GM18526 (cell line): ENCODE results near the gene ZSWIM6.

Source experiments
- POLR2A ChIP-seq: IDR thresholded peaks from 3 replicates; pipeline ENCODE4 v1.6.1; 2011; ENCODE audit not compliant: insufficient read length; ENCODE audit errors: extremely low read depth

ZSWIM6 gene

DNA sequence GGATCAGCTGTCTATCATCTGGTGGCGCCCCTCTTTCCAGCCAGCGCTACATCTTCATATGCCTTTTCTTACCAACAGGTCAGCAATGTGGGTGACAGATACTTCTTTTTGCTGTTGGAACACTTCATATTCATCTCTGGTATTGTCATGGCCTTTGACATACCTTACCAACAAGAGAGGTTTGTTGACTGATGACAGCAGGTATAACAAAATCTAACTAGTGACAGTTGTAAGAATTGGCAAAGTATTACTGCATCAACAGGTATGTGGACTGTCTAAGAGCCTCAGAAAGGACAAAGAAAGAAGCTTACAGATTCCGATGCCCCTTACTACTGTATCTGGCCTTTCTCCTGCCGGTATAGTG, 29.9 kb upstream of the ZSWIM6 start:
- TF ChIP-seq POLR2A, result no peak

GRCh38 chr5:61303346-61303745, 28.7 kb upstream of the ZSWIM6 start:
- TF ChIP-seq POLR2A, result no peak

- no peak for TF ChIP-seq POLR2A
These were observed 27.3 kb upstream of the ZSWIM6 start for GRCh38 chr5:61304590-61305381.

DNA sequence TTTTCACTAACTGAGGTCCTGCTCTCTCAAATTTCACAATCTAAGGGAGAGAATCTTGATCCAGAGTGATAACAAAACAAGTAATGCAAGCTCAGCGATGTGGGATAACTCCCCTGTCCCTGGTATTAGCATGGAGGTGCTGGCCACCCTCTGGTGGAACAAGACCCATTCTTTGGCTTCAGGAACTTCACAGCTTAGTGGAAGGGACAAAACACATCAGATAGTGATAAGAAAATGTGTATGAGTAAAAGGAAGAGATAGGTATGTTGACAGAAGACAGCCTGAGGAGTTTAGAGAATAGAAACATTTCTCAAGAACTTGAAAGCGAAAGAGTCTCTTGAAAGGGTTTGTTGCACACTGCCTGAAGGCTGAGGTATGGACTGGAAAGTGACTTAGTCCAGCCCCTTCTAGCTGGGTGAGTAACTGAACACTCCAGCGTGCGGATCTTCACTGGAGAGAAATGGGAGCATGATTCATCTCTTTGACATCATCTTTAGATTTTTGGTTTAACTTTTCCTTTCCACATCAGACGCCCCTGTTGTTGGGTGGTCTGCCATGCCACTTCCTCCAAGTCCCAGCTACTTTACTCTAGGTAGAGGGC, 25.4 kb upstream of the ZSWIM6 start:
- no peak for TF ChIP-seq POLR2A

DNA sequence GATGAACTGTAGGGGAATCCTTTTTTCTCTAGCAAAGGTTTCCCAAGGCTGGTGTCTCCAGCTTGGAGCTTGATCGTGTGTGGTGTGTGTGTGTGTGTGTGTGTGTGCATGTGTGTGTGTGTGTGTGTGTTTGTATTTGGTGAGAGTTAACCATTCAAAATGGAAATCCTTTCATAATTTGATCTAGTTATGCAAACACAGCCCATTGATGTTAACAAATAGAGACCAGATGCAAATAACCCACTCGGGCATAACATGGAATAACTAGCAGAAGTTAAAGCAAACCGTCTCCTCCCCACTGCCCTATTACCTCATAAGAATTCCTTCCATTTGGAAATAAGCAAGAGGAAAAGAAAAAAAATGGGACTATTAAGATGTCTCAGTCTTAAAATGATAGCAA, 24.9 kb upstream of the ZSWIM6 start:
- TF ChIP-seq POLR2A, result no peak

- TF ChIP-seq POLR2A, result no peak
These were observed 24.4 kb upstream of the ZSWIM6 start for GRCh38 chr5:61307611-61308010.

DNA sequence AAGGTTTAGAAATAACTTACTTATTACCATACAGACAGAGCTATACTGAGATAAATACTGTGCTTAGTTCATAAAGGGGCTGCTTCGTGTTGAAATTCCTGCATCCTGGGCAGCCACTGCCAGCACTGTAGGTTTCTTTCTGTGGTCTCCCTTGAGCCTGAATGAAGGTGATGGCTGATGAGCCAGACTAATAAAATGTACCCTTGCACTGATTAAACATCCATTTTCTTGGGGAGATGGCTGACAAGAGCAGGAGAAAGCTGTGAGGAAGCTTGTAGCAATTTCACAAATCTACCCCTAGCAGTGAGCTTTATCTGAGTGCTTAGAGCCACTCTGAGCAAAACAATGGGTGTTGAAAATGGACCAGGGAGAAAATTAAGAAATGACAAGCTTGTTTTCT, 23.3 kb upstream of the ZSWIM6 start:
- no peak for TF ChIP-seq POLR2A

GRCh38 chr5:61309115-61309514, 22.9 kb upstream of the ZSWIM6 start:
- no peak for TF ChIP-seq POLR2A

DNA sequence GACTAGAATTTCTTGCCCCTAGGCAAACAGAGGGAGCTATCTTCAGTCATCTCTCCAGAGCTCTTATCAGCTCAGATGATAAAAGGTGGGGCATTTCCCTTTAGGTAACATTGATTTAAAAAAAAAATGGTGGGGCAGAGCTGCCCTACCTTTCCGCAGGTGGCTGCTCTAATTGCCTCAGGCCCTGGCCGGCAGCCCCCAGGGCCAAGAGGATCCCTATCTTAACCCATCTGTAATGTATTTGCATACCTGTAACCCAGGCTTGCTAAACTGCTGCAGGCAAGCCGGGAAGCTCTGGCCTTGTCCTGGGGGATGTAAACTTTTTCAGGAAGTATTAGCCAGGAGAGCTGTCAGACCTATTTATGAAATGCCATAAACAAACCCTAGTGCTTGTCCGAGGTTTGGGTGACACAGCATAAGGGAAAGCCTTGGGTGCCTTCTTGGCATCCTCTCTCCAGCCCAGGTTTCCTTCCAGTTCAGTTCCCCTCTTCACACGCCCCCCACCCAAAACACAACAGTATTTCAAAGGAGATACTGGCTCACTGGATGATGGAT, 20.9 kb upstream of the ZSWIM6 start:
- no peak for TF ChIP-seq POLR2A

DNA sequence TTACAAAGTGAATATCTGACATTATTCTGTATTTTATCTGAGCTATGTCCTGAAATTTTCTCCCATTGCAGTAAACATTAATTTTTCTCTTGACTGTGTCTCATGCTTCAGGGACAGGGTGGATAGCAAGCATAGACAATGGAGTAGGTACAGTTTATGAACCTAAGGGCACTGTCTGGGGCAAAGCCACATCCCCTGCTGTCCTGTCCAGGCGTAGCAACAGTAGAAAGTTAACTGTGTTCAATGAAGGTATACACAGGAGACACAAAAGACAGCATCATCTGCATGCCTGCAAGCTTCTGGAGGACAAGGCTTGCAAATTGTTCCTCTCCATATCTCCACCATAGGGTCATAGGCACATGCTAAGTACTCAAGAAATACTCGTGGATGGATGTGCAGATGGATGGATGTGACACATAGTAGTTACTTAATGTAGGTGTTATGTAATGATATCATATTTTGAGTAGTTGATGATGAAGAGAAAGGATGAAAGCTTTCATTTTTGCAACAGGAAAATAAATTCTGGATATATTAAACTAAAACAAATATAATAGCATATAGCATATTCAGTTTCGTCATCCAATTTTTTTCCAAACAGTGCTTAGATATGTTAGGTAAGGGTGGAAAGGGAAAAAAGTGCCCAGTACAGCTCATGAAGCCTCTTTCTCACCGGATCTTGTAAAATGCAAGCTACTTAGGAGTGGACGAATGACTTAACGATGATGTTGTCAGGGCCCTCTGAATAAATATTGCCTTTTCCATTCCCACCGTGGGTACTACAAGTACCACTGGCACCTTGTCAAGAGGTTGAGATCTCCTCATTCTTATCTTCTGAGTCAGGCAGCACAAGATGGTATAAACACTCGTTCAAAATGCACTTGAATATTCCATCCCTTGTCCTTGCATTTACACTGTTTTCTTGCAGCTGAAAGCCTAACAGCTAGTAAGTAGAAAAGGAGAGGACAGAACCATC, 19.9 kb upstream of the ZSWIM6 start:
- no peak for TF ChIP-seq POLR2A

DNA sequence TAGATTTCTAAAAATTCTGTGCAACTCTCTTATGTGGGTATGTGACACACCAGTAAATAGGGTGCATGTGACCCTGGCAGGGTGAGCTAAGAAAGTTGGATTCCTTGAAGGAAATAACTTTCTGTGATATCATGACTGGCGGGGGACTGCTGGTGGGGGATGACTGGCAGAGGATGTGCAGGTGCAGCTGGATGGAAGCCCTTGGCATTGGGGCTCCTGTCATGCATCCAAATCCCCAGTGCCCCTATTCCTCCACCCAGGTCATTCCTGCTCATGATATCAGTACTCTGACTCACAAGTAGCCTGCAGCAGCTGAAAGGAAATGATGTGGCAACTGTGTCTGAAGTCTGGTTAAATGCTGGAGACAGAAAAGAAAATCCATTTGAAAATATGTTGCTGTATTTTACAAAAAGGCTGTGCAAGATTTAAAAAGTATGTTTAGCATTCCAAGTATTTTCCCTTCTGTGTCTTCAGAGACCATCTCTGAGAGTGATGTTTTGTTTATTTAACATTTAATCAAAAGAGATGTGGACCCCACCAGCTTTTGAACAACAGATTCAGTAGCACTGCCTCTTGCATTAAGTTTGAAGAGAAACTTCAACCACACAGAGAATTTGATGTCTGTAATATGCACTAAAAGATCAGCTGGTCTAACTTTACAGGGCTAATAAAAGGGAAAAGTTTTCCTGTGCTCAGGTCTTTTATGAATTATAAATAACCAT, 17.9 kb upstream of the ZSWIM6 start:
- TF ChIP-seq POLR2A, result no peak

DNA sequence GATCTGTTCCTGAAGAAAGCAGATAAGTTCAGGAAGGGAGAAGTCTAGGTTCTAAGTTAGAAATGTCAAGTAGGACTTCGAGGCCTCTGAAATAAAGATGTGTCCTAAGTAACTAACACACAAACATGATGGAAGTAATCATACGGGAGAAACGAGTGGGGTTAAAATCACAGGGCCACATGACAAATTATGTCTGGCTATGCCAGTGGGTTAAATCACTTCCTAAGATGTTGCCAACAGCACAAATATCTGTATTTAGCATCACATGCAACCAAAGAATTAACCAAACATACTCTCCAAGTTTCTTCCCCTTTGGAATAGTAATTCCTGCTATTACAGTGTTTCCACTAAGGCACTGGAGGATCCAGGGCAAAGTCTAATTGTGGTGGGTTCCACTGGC, 13.7 kb upstream of the ZSWIM6 start:
- TF ChIP-seq POLR2A, result no peak

- no peak for TF ChIP-seq POLR2A
These were observed 12.5 kb upstream of the ZSWIM6 start for GRCh38 chr5:61319388-61320146.

DNA sequence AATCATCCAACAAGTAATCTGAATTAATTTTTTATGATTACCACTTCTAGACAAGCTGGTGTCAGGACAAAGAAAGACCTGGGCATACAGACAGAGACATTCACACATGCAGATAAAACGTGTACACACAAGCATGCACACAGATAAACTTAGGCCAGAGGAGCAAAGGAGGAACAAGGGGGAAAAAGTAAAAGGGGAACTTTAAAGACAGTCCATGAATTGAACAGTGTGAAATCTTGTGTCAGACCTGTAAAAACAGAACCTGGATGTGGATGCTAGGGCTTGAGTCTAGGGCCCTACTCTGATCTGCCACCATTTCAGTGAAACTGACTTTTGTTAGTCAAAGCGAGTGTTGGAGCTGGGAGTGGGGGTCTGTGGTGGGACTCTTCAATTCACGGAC, 11.2 kb upstream of the ZSWIM6 start:
- no peak for TF ChIP-seq POLR2A

DNA sequence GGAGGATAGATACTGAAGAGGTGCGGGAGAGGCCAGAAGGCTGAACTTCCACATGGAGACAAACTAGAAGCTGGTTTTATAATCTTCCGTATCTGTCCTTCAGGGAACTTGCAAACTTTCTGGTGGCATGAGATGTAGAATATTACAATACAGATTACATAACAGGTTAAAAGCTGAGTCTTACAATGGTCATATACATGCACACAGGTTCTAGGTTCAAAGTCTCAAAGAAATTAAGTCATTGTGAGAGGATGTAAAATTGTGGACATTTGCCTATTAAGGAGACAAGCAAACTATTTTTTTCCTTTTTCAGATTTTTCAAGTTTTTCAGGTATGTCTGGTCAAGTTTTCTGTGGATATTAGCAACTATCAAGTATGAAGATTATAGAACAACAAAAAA, 10.4 kb upstream of the ZSWIM6 start:
- no peak for TF ChIP-seq POLR2A
